ENCODE results near the gene RPUSD2.

GRCh38 chr15:40563426-40563825 lies 5.7 kb upstream of the RPUSD2 start:
- no peak for TF ChIP-seq CTCF (IDR thresholded peaks at IDR 0.05)
- TF ChIP-seq POLR2AphosphoS5 (IDR thresholded peaks at IDR 0.05), result no peak
- TF ChIP-seq POLR2A (IDR thresholded peaks at IDR 0.05; ENCODE audit: low read depth), result no peak
- no peak for TF ChIP-seq EP300 (IDR thresholded peaks at IDR 0.05)
